ENCODE results near the gene GPANK1. TPM values are rescaled to one million over a fixed set of nuclear protein-coding genes. Genes with fewer than 3 reads are reported as not detected.

GPANK1 gene
- total and polyA plus RNA-seq, 2 of the 13 experiments (the other 11 are each of a cell fraction or from before 2014, with no cell fraction given), result 15.4 to 22.8 TPM

GRCh38 chr6:31660381-31661261 lies 4.2 kb downstream of the GPANK1 start, which contains the start of gene C6orf47 (continued):
- TF ChIP-seq SP4 (CRISPR knock-in tag; IDR thresholded peaks at IDR 0.05) (peak; percentile 94), KMT2B (CRISPR knock-in tag; IDR thresholded peaks at IDR 0.05) (no peak; the same call in 1 of the 2 replicates), ZNF503 (CRISPR knock-in tag; IDR thresholded peaks at IDR 0.05) (peak; percentile 88), SRSF9 (IDR thresholded peaks at IDR 0.05; ENCODE audit: borderline replicate concordance, insufficient read depth, low read depth, low read length, poor library complexity, severe bottlenecking) (no peak), PRPF4 (IDR thresholded peaks at IDR 0.05; ENCODE audit: low read depth, low read length, poor library complexity, severe bottlenecking) (no peak), PATZ1 (CRISPR knock-in tag; IDR thresholded peaks at IDR 0.05) (peak; percentile 70), ZBTB14 (CRISPR knock-in tag; IDR thresholded peaks at IDR 0.05) (peak; percentile 78), HOXD1 (CRISPR knock-in tag; IDR thresholded peaks at IDR 0.05) (peak; percentile 77), ZFP36L2 (CRISPR knock-in tag; IDR thresholded peaks at IDR 0.05) (no peak), ZBTB21 (CRISPR knock-in tag; IDR thresholded peaks at IDR 0.05) (no peak), CCDC6 (CRISPR knock-in tag; IDR thresholded peaks at IDR 0.05) (peak; percentile 97), ZNF138 (CRISPR knock-in tag; IDR thresholded peaks at IDR 0.05; ENCODE audit: low read depth) (peak; percentile 74; the same call in 1 of the 2 replicates), HMGA1 (CRISPR knock-in tag; conservative IDR thresholded peaks at IDR 0.05) (no peak), ZBTB43 (CRISPR knock-in tag; conservative IDR thresholded peaks at IDR 0.05) (peak; percentile 85), TBL1XR1 (IDR thresholded peaks at IDR 0.05; ENCODE audit: borderline replicate concordance, low read length, partially characterized antibody) (no peak), ZNF468 (CRISPR knock-in tag; IDR thresholded peaks at IDR 0.05) (no peak), ZNF510 (CRISPR knock-in tag; IDR thresholded peaks at IDR 0.05; ENCODE audit: low read depth) (peak; percentile 18; the same call in 1 of the 2 replicates), CSRNP1 (CRISPR knock-in tag; IDR thresholded peaks at IDR 0.05) (peak; percentile 73; the same call in 1 of the 2 replicates), HMG20A (CRISPR knock-in tag; IDR thresholded peaks at IDR 0.05; ENCODE audit: borderline replicate concordance) (0 out of 2 replicates have a peak, but pooled peaks have one; percentile 43), MTF1 (CRISPR knock-in tag; IDR thresholded peaks at IDR 0.05) (peak; percentile 90; the same call in 1 of the 2 replicates), ZFAT (CRISPR knock-in tag; conservative IDR thresholded peaks at IDR 0.05) (no peak)

All from HepG2 (cell line).